DOHH2 (cell line): Measurements from ENCODE around the gene TMEM250.

Experiments
- H3F3A ChIP-seq: fragments of 200-600 bp; sonication (generic), shearing (Covaris generic); 2 replicates; pipeline ENCODE4 v1.6.0; 2016; ENCODE audit warnings: antibody characterized with exemption, mild to moderate bottlenecking; ENCODE audit not compliant: control insufficient read depth, insufficient read depth
- H3K27ac ChIP-seq: fragments of 200-600 bp; sonication (generic); 2 replicates; pipeline ENCODE4 v1.5.1; 2014; ENCODE audit warnings: low read depth, mild to moderate bottlenecking, low read length, moderate library complexity
- H3K27me3 ChIP-seq: fragments of 200-600 bp; sonication (generic); 2 replicates; pipeline ENCODE4 v1.6.1; 2014; ENCODE audit warnings: mild to moderate bottlenecking, low read length, mixed read lengths; ENCODE audit not compliant: control insufficient read depth
- H3K36me3 ChIP-seq: fragments of 200-600 bp; sonication (generic); 2 replicates; pipeline ENCODE4 v1.6.1; 2014; ENCODE audit warnings: mild to moderate bottlenecking, low read length, moderate library complexity, mixed read lengths; ENCODE audit not compliant: control insufficient read depth
- H3K4me1 ChIP-seq: fragments of 200-600 bp; sonication (generic); 2 replicates; pipeline ENCODE4 v1.6.1; 2014; ENCODE audit warnings: mild to moderate bottlenecking, low read length, mixed read lengths; ENCODE audit not compliant: control insufficient read depth
- H3K4me2 ChIP-seq: fragments of 200-600 bp; sonication (generic); 2 replicates; pipeline ENCODE4 v1.6.0; 2014; ENCODE audit warnings: mild to moderate bottlenecking, low read length, moderate library complexity
- H3K4me3 ChIP-seq: fragments of 200-600 bp; sonication (generic); 2 replicates; pipeline ENCODE4 v1.5.1; 2014; ENCODE audit warnings: mild to moderate bottlenecking, low read length, mixed read lengths
- H3K79me2 ChIP-seq: fragments of 200-600 bp; sonication (generic); 2 replicates; pipeline ENCODE4 v1.6.1; 2014; ENCODE audit warnings: mild to moderate bottlenecking, low read length, mixed read lengths; ENCODE audit not compliant: control insufficient read depth
- H3K9me2 ChIP-seq: fragments of 200-600 bp; sonication (generic); replicated peaks from 2 replicates; pipeline ENCODE4 v1.6.1; 2014; ENCODE audit warnings: mild to moderate bottlenecking, low read length, mixed read lengths; ENCODE audit not compliant: control insufficient read depth
- H3K9me3 ChIP-seq: fragments of 200-600 bp; sonication (generic); 2 replicates; pipeline ENCODE4 v1.6.1; 2014; ENCODE audit warnings: antibody characterized with exemption, low read length, mixed read lengths; ENCODE audit not compliant: control insufficient read depth, insufficient read depth
- H4K20me1 ChIP-seq: fragments of 200-600 bp; sonication (generic); 2 replicates; pipeline ENCODE4 v1.6.0; 2014; ENCODE audit warnings: low read depth, mild to moderate bottlenecking, antibody characterized with exemption, low read length, moderate library complexity; ENCODE audit not compliant: control insufficient read depth, insufficient read depth
- EZH2phosphoT487 ChIP-seq: fragments of 200-600 bp; sonication (generic); IDR thresholded peaks from 2 replicates; pipeline ENCODE4 v1.6.1; 2017; ENCODE audit warnings: borderline replicate concordance, mild to moderate bottlenecking, antibody characterized with exemption, low read length, moderate library complexity, mixed read lengths
- TF ChIP-seq, protein P1 (sequence below): fragments of 200-600 bp; sonication (generic); IDR thresholded peaks from one replicate; pipeline ENCODE4 v1.5.1; 2014; ENCODE audit warnings: antibody characterized with exemption, mild to moderate bottlenecking, low read depth, low read length; ENCODE audit not compliant: poor library complexity, severe bottlenecking

The TMEM250 gene

GRCh38 chr9:136136127-136136925 is 17.7 kb upstream of the TMEM250 start:
- Histone ChIP-seq H3K4me2 (no peak overlapping the region), H3K79me2 (no peaks in the 10 kb centered on the region), H3K9me2 (no peaks in the 10 kb centered on the region), H3K27me3 (peaks cover 20% of the 10 kb centered on the region), H3K4me3 (no peak overlapping the region), H4K20me1 (no peaks in the 10 kb centered on the region), H3K36me3 (no peaks in the 10 kb centered on the region), H3K4me1 (no peaks in the 10 kb centered on the region), H3F3A (no peaks in the 10 kb centered on the region), H3K9me3 (no peaks in the 10 kb centered on the region), H3K27ac (no peak overlapping the region)
- TF ChIP-seq EZH2phosphoT487 = no peak
- TF ChIP-seq, protein P1, sequence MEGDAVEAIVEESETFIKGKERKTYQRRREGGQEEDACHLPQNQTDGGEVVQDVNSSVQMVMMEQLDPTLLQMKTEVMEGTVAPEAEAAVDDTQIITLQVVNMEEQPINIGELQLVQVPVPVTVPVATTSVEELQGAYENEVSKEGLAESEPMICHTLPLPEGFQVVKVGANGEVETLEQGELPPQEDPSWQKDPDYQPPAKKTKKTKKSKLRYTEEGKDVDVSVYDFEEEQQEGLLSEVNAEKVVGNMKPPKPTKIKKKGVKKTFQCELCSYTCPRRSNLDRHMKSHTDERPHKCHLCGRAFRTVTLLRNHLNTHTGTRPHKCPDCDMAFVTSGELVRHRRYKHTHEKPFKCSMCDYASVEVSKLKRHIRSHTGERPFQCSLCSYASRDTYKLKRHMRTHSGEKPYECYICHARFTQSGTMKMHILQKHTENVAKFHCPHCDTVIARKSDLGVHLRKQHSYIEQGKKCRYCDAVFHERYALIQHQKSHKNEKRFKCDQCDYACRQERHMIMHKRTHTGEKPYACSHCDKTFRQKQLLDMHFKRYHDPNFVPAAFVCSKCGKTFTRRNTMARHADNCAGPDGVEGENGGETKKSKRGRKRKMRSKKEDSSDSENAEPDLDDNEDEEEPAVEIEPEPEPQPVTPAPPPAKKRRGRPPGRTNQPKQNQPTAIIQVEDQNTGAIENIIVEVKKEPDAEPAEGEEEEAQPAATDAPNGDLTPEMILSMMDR = no peak

GRCh38 chr9:136135326-136136126 is 16.9 kb upstream of the TMEM250 start:
- Histone ChIP-seq H3K4me2 (no peak overlapping the region), H3K79me2 (no peaks in the 10 kb centered on the region), H3F3A (no peaks in the 10 kb centered on the region), H3K27ac (no peak overlapping the region), H3K27me3 (peaks cover 20% of the 10 kb centered on the region), H3K9me2 (no peaks in the 10 kb centered on the region), H3K9me3 (no peaks in the 10 kb centered on the region), H4K20me1 (no peaks in the 10 kb centered on the region), H3K4me3 (no peak overlapping the region), H3K4me1 (no peaks in the 10 kb centered on the region), H3K36me3 (no peaks in the 10 kb centered on the region)
- no peak for TF ChIP-seq EZH2phosphoT487
- TF ChIP-seq, protein P1 = no peak

DNA sequence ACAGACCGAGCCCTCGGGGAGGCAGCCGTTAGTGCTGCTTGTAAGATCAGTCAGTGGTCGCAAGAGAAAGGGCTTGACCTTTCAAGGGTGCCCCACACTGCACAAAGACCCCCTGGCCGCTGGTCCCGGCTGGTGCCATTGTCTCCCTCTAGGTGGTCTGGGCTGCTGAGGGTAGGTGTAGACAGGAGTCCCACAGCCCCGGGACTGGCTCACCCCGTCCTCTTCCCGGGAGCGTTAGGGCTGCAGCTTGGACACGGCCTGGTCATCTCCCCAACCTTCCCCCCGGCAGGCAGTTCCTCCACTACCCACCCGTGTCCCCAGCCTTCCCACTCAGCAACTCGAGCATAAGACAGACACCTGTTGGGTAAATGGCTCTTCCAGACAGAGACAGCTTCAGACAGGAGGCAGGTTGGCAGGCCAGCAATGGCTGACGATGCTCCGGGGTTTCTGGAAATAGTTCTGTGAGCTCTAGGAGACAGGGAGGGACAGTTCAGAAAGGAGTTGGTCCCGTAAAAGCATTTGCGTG is 15.3 kb upstream of the TMEM250 start:
- Histone ChIP-seq H3K27ac (no peak overlapping the region), H3K27me3 (peaks cover 20% of the 10 kb centered on the region), H3K9me2 (no peaks in the 10 kb centered on the region), H3K79me2 (no peaks in the 10 kb centered on the region), H3K4me2 (no peak overlapping the region), H3K4me1 (no peaks in the 10 kb centered on the region), H3K4me3 (no peak overlapping the region), H3K9me3 (no peaks in the 10 kb centered on the region), H3K36me3 (no peaks in the 10 kb centered on the region), H3F3A (no peaks in the 10 kb centered on the region), H4K20me1 (no peaks in the 10 kb centered on the region)
- TF ChIP-seq, protein P1 = no peak
- TF ChIP-seq EZH2phosphoT487 = no peak
